ENCODE data around the gene ZNF346. TPM values are rescaled to one million over a fixed set of nuclear protein-coding genes. Genes with fewer than 3 reads are reported as not detected.

The ZNF346 gene
- total and polyA plus RNA-seq, 2 of the 13 experiments (the other 11 are each of a cell fraction or from before 2014, with no cell fraction given): 8.6 to 19.4 TPM

- ChIA-PET POLR2A (no interaction called here), CTCF (ENCODE audit: low intra/inter-chr PET ratio, low total read pairs) (no interaction called here)
- Histone ChIP-seq H4K20me1 (ENCODE audit: insufficient read depth, low read length) (no peaks in the 10 kb centered on the region), H2AFZ (ENCODE audit: low read length) (peak overlapping the region; percentile 85), H3K79me2 (ENCODE audit: insufficient read depth, low read length) (no peaks in the 10 kb centered on the region), H3K4me1 (ENCODE audit: insufficient read depth, low read length) (peaks cover 34% of the 10 kb centered on the region), H3K27ac (ENCODE audit: extremely low read length, insufficient read depth, low read length) (no peak overlapping the region), H3K36me3 (replicated peaks in 1 of 2; ENCODE audit: control insufficient read depth in 1 of 2, insufficient read depth in 2 of 2, low read length in 2 of 2) (no peaks in the 10 kb centered on the region), H3K4me3 (replicated peaks in 1 of 3; ENCODE audit: insufficient read depth in 1 of 3, low read depth in 2 of 3, low read length in 3 of 3) (no peak overlapping the region), H3K9ac (ENCODE audit: insufficient read depth, low read depth, low read length) (no peak overlapping the region), H3K27me3 (ENCODE audit: control insufficient read depth in 1 of 2, insufficient read depth in 2 of 2, low read length in 2 of 2) (no peaks in the 10 kb centered on the region), H3K4me2 (ENCODE audit: low read depth, low read length) (no peak overlapping the region), H3K9me3 (ENCODE audit: low read length) (no peaks in the 10 kb centered on the region)
- DNase-seq (ENCODE audit: low spot score) (no peak), FAIRE-seq (no peak), ATAC-seq (no peak)
- WGBS (ENCODE audit: low lambda C conversion rate): 83% methylated on average over 25 of the region's 49 CpGs
- intact Hi-C loops (cut with micrococcal nuclease; ENCODE audit: unreplicated experiment) (no loop called here), in situ Hi-C loops (cut with HindIII; ENCODE audit: extremely low pct_ligation_motif_present, low pct_unique_long_range_greater_than_20kb) (loop anchor here (25.0 kb wide), 1 partner anchor 345 kb away; the partner anchor contains the start of gene DBN1)
- TF ChIP-seq POLR2G (IDR thresholded peaks at IDR 0.05; ENCODE audit: low read depth, low read length) (no peak), NFYB (CRISPR knock-in tag; IDR thresholded peaks at IDR 0.05) (peak; percentile 36; the same call in 1 of the 2 replicates), ZBTB3 (CRISPR knock-in tag; IDR thresholded peaks at IDR 0.05; ENCODE audit: borderline replicate concordance, low read depth) (no peak), NFYC (CRISPR knock-in tag; IDR thresholded peaks at IDR 0.05) (0 out of 2 replicates have a peak, but pooled peaks have one; percentile 19)
- no TSS peak for BruUV-seq (replicated peaks)
Observed at GRCh38 chr5:177116631-177117373, 94.3 kb downstream of the ZNF346 start.

GRCh38 chr5:177117441-177118045 is 95.0 kb downstream of the ZNF346 start:
- Histone ChIP-seq H3K4me3 (replicated peaks in 1 of 3; ENCODE audit: insufficient read depth in 1 of 3, low read depth in 2 of 3, low read length in 3 of 3) (no peak overlapping the region), H3K9me3 (ENCODE audit: low read length) (no peaks in the 10 kb centered on the region), H4K20me1 (ENCODE audit: insufficient read depth, low read length) (no peaks in the 10 kb centered on the region), H3K36me3 (replicated peaks in 1 of 2; ENCODE audit: control insufficient read depth in 1 of 2, insufficient read depth in 2 of 2, low read length in 2 of 2) (no peaks in the 10 kb centered on the region), H3K79me2 (ENCODE audit: insufficient read depth, low read length) (no peaks in the 10 kb centered on the region), H2AFZ (ENCODE audit: low read length) (no peak overlapping the region), H3K27ac (ENCODE audit: extremely low read length, insufficient read depth, low read length) (no peak overlapping the region), H3K9ac (ENCODE audit: insufficient read depth, low read depth, low read length) (no peak overlapping the region), H3K4me2 (ENCODE audit: low read depth, low read length) (no peak overlapping the region), H3K27me3 (ENCODE audit: control insufficient read depth in 1 of 2, insufficient read depth in 2 of 2, low read length in 2 of 2) (no peaks in the 10 kb centered on the region), H3K4me1 (ENCODE audit: insufficient read depth, low read length) (peaks cover 26% of the 10 kb centered on the region)
- intact Hi-C loops (cut with micrococcal nuclease; ENCODE audit: unreplicated experiment): no loop called here
- DNase-seq (ENCODE audit: low spot score) (no peak), FAIRE-seq (no peak), ATAC-seq (no peak)
- in situ Hi-C loops (cut with HindIII; ENCODE audit: extremely low pct_ligation_motif_present, low pct_unique_long_range_greater_than_20kb): loop anchor here (25.0 kb wide), 1 partner anchor 345 kb away; the partner anchor contains the start of gene DBN1
- ChIA-PET CTCF (ENCODE audit: low intra/inter-chr PET ratio, low total read pairs) (no interaction called here), POLR2A (no interaction called here)
- TF ChIP-seq ZNF646 (CRISPR knock-in tag; IDR thresholded peaks at IDR 0.05) (no peak), SPEN (CRISPR knock-in tag; IDR thresholded peaks at IDR 0.05; ENCODE audit: low read depth) (no peak), DPF2 (CRISPR knock-in tag; IDR thresholded peaks at IDR 0.05; ENCODE audit: borderline replicate concordance, low read depth) (no peak), ZNF33A (CRISPR knock-in tag; IDR thresholded peaks at IDR 0.05; ENCODE audit: borderline replicate concordance) (no peak)
- 77% methylated on average over 30 of the region's 30 CpGs for WGBS (ENCODE audit: low lambda C conversion rate)
- BruUV-seq (replicated peaks): no TSS peak
